Measurements from ENCODE around the gene NAIF1. TPM values are rescaled to one million over a fixed set of nuclear protein-coding genes. Genes with fewer than 3 reads are reported as not detected.
"Not testable (repeated sequence)": the region's sequence is repeated elsewhere in the genome, so short reads cannot be mapped to it uniquely, and the experiment has no call there.

Gene NAIF1
- total RNA-seq, 4 donors from 2014 or later = 6.3 to 8.8 (median 7.8) TPM

- no peaks in the 10 kb centered on the region for H3K27me3 ChIP-seq
- intact Hi-C loops (cut with DNase I) = no loop called here
- H3K9me3 ChIP-seq = no peaks in the 10 kb centered on the region
- H3K27ac ChIP-seq = no peak overlapping the region
- TF ChIP-seq, protein P1, sequence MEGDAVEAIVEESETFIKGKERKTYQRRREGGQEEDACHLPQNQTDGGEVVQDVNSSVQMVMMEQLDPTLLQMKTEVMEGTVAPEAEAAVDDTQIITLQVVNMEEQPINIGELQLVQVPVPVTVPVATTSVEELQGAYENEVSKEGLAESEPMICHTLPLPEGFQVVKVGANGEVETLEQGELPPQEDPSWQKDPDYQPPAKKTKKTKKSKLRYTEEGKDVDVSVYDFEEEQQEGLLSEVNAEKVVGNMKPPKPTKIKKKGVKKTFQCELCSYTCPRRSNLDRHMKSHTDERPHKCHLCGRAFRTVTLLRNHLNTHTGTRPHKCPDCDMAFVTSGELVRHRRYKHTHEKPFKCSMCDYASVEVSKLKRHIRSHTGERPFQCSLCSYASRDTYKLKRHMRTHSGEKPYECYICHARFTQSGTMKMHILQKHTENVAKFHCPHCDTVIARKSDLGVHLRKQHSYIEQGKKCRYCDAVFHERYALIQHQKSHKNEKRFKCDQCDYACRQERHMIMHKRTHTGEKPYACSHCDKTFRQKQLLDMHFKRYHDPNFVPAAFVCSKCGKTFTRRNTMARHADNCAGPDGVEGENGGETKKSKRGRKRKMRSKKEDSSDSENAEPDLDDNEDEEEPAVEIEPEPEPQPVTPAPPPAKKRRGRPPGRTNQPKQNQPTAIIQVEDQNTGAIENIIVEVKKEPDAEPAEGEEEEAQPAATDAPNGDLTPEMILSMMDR (IDR thresholded peaks at IDR 0.05) = no peak
- TF ChIP-seq POLR2A (IDR thresholded peaks at IDR 0.05) = no peak
- DNase-seq = no peak
- WGBS, 2 donors = 75 to 81% methylated on average over 6 of the region's 6 CpGs
- peaks cover 8 to 26% (median 16%) of the 10 kb centered on the region in 3 donors for H3K4me1 ChIP-seq
- H3K4me3 ChIP-seq = no peak overlapping the region
- H3K36me3 ChIP-seq = no peaks in the 10 kb centered on the region
Measured at GRCh38 chr9:128047231-128047630, 19.9 kb downstream of the NAIF1 start.

DNA sequence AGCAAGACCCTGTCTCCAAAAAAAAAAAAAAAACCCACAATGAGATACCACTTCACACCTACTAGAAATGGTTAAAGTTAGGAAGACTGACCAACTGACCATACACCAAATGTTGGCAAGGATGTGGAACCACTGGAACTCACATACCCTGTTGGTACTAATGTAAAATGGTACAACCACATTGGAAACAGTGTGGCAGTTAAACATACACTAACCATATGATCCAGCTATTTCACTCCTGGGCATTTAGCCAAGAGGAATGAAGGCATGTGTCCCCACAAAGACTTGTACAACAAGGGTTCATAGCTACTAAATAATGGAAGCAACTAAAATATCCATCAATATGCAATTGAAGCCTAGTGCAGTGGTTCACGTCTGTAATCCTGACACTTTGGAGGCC, 21.3 kb downstream of the NAIF1 start:
- no peak for DNase-seq
- TF ChIP-seq, protein P1 (IDR thresholded peaks at IDR 0.05) = no peak
- no peak for TF ChIP-seq POLR2A (IDR thresholded peaks at IDR 0.05)
- no peaks in the 10 kb centered on the region for H3K27me3 ChIP-seq
- no peak overlapping the region for H3K27ac ChIP-seq
- no peak overlapping the region for H3K4me3 ChIP-seq
- no peaks in the 10 kb centered on the region for H3K36me3 ChIP-seq
- intact Hi-C loops (cut with DNase I) = no loop called here
- peaks cover 4 to 12% (median 6%) of the 10 kb centered on the region in 3 donors for H3K4me1 ChIP-seq
- WGBS, 2 donors = 72 to 100% methylated on average over 1 of the region's 1 CpG
- no peaks in the 10 kb centered on the region for H3K9me3 ChIP-seq

DNA sequence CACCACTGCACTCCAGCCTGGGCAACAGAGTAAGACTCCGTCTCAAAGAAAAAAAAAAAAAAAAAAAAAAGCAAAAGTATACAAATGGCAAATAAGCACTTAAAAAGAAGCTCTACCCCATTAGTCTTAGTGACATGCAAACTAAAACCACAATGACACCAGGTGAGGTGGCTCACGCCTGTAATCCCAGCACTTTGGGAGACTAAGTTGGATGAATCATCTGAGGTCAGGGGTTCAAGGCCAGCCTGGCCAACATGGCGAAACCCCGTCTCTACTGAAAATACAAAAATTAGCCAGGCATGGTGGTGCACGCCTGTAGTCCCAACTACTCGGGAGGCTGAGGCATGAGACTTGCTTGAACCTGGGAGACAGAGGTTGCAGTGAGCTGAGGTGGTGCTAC, 21.7 kb downstream of the NAIF1 start:
- H3K27me3 ChIP-seq; H3K36me3 ChIP-seq; H3K4me3 ChIP-seq; H3K27ac ChIP-seq; H3K4me1 ChIP-seq; intact Hi-C loops (cut with DNase I); DNase-seq; H3K9me3 ChIP-seq: not testable (repeated sequence)
- 72 to 80% methylated on average over 6 of the region's 6 CpGs for WGBS, 2 donors

DNA sequence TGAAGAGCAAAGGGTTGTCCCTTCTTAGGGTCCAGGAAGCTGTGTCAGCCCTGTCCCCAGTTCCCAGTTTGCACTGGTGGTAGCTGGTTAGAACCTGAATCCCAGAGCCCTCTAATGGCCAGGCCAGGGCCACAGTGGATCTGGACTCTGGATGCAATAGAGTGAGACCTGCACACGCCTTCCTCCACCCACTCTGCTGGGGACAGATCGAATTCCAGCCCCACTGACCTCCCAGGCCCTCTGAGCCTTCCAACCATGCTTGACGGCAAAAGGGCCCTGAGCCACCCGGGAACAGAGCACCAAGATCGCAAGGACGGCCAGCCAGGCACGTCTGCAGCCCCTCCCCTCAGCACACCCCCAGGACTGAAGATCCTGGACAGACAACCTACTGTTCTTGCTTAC, 23.7 kb downstream of the NAIF1 start:
- TF ChIP-seq POLR2A (IDR thresholded peaks at IDR 0.05) = no peak
- TF ChIP-seq, protein P1 (IDR thresholded peaks at IDR 0.05) = no peak
- WGBS, 2 donors = 50 to 94% methylated on average over 1 to 2 of the region's 7 CpGs
- DNase-seq = no peak
- intact Hi-C loops (cut with DNase I) = no loop called here
- H3K4me1 ChIP-seq = no peaks in the 10 kb centered on the region
- no peak overlapping the region for H3K4me3 ChIP-seq
- no peak overlapping the region for H3K27ac ChIP-seq
- H3K9me3 ChIP-seq = no peaks in the 10 kb centered on the region
- no peaks in the 10 kb centered on the region for H3K36me3 ChIP-seq
- no peaks in the 10 kb centered on the region for H3K27me3 ChIP-seq

DNA sequence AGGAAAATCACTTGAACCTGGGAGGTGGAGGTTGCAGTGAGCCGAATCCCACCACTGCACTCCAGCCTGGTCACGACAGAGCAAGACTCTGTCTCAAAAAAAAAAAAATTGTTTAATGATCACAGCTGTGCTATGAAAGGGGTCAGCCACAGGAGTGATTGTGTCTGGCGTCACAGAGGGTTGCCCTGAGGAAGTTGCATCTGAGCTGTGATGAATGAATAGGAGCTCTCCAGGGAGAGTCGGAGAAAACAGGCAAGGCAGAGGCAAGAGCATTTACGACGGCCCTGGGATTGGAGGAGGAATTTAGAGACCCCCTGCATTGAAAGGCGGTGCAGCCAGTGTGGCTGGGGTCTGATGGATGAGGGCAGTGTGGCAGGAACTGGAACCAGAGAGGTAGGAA, 25.1 kb downstream of the NAIF1 start:
- H3K9me3 ChIP-seq = no peaks in the 10 kb centered on the region
- H3K27me3 ChIP-seq = no peaks in the 10 kb centered on the region
- intact Hi-C loops (cut with DNase I) = no loop called here
- TF ChIP-seq POLR2A (IDR thresholded peaks at IDR 0.05) = no peak
- TF ChIP-seq, protein P1 (IDR thresholded peaks at IDR 0.05) = no peak
- DNase-seq = no peak
- H3K27ac ChIP-seq = no peak overlapping the region
- no peaks in the 10 kb centered on the region for H3K4me1 ChIP-seq
- H3K4me3 ChIP-seq = no peak overlapping the region
- 89 to 90% methylated on average over 7 of the region's 7 CpGs for WGBS, 2 donors
- no peaks in the 10 kb centered on the region for H3K36me3 ChIP-seq

DNA sequence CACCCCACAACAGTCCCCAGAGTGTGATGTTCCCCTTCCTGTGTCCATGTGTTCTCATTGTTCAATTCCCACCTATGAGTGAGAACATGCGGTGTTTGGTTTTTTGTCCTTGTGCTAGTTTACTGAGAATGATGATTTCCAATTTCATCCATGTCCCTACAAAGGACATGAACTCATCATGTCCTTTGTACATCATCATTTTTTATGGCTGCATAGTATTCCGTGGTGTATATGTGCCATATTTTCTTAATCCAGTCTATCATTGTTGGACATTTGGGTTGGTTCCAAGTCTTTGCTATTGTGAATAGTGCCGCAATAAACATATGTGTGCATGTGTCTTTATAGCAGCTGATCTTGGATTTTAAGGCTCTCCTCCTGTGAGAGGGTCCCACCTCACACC, 26.3 kb downstream of the NAIF1 start:
- H3K4me1 ChIP-seq; H3K36me3 ChIP-seq; DNase-seq; H3K4me3 ChIP-seq; H3K27me3 ChIP-seq; intact Hi-C loops (cut with DNase I); H3K9me3 ChIP-seq; H3K27ac ChIP-seq: not testable (repeated sequence)
- 80 to 92% methylated on average over 2 to 3 of the region's 3 CpGs for WGBS, 2 donors

DNA sequence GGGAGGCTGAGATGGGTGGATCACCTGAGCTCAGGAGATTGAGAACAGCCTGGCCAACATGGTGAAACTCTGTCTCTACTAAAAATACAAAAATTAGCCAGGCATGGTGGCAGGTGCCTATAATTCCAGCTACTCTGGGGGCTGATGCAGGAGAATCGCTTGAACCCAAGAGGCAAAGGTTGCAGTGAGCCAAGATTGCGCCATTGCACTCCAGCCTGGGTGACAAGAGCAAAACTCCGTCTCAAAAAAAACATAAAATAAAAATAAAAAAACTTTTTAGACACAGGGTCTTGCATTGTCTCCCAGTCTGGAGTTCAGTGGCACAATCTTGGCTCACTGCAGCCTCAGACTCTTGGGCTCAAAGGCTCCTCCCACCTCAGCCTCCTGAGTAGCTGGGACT, 30.6 kb downstream of the NAIF1 start:
- 72 to 79% methylated on average over 3 of the region's 3 CpGs for WGBS, 2 donors
- not testable (repeated sequence) for H3K27ac ChIP-seq, H3K9me3 ChIP-seq, DNase-seq, H3K4me3 ChIP-seq, H3K27me3 ChIP-seq, H3K36me3 ChIP-seq
- intact Hi-C loops (cut with DNase I) = loop anchor here (10.0 kb wide), 1 partner anchor 78 kb away; no protein-coding TSS in a partner anchor
- H3K4me1 ChIP-seq = peaks cover 3 to 24% (median 5%) of the 10 kb centered on the region in 3 donors
